GM18861 (cell line): ENCODE measurements around the gene UBAP2.

Experiments
- ATAC-seq: cut with Tn5 transposase; IDR thresholded peaks from one replicate; pipeline ENCODE4 v1.9.1; 2021; ENCODE audit not compliant: unreplicated experiment

UBAP2 gene

DNA sequence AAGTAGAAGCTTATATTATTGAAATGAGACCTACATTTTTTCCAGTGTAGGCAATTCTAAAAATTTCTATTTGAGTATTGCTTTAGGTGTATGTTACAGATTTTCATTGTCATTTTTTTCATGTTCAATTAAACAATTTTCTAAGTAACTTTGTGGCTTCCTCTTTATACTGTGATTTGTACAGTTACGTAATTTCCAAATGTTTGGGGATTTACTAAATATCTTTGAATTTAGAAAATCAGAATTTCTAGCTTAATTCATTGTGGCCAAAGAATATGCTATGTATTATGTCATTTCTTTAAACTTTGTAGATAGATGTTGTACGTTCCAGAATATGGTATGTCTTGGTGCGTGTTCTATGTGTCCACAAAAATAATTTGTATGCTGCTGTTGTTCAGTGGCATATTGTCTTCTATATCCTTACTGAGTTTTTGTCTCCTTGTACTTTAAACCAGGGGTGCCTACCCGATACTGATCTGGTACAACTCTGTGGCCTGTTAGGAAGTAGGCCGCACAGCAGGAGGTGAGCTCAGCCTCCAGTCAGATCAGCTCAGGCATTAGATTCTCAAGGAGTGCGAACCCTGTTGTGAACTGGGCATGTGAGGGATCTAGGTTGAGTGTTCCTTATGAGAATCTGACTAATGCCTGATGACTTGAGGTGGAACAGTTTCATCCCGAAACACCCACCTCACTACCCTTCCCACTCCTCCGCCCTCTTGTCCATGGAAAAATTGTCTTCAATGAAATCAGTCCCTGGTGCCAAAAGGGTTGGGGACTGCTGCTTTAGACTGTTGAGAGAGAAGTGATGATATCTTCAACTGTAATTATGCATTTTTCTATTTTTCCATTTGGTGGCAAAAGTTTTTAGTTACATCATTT, 168.2 kb downstream of the UBAP2 start:
- ATAC-seq = no peak

DNA sequence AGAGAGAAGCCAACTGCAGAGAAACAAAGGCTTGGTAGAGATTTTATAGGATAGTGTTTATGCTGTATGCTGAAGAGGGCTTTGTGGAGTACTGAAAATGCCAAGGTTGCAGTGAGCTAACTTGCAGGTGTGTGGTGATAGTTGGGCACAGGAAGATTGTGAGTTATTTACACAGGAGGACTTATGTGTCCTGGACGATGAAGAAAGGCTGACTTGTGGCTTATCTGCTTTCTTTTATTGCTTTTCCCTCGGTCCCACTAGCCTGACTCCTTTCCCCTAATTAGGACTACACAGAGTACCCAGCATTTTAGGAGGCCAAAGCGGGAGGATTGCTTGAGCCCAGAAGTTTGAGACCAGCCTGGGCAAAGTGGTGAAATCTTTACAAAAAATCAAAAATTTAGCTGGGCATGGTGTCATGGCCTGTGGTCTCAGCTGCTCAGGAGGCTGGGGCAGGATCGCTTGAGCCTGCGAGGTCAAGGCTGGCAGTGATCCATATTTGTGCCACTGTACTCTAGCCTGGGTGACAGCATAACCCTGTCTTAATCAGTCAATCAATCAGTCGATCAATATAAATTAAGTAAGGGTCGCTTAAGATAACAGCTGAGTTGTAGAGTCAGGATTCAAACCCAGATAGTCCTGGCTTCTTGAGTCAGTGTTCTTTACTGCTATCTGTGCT, 169.9 kb downstream of the UBAP2 start:
- ATAC-seq = no peak

DNA sequence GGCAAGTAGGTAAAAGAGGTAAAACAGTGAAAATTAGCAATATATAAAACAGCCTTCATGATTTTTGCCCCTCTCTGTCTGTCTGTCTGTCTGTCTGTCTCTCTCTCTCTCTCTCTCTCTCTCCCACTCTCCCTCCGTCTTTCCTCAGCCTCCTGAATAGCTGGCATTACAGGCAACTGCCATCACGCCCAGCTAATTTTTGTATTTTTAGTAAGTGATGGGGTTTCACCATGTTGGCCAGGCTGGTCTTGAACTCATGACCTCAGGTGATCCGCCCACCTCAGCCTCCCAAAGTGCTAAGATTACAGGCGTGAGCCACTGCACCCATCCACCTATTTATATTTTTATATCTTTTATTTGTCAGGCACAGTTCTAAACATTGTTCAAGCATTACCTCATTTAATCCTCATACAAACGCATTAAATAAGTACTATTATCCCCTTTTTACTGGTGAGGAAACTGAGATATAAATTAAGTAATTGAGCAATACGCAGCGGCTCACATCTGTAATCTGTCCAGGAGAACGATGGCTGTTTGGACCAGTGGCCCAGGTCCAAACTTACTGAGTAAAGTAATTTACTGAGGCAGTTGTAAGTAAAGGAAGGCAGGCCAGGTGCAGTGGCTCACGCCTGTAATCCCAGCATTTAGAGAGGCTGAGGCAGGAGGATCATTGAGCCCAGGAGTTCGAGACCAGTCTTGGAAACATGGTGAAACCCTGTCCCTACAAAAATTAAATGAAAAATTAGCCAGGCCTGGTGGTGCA, 170.8 kb downstream of the UBAP2 start:
- no peak for ATAC-seq
